ENCODE results near the gene DUS2. TPM values are rescaled to one million over a fixed set of nuclear protein-coding genes. Genes with fewer than 3 reads are reported as not detected.
"Not testable (repeated sequence)": the region's sequence is repeated elsewhere in the genome, so short reads cannot be mapped to it uniquely, and the experiment has no call there.

The DUS2 gene
- total RNA-seq, 1 donor from 2014 or later, result 10.9 TPM

DNA sequence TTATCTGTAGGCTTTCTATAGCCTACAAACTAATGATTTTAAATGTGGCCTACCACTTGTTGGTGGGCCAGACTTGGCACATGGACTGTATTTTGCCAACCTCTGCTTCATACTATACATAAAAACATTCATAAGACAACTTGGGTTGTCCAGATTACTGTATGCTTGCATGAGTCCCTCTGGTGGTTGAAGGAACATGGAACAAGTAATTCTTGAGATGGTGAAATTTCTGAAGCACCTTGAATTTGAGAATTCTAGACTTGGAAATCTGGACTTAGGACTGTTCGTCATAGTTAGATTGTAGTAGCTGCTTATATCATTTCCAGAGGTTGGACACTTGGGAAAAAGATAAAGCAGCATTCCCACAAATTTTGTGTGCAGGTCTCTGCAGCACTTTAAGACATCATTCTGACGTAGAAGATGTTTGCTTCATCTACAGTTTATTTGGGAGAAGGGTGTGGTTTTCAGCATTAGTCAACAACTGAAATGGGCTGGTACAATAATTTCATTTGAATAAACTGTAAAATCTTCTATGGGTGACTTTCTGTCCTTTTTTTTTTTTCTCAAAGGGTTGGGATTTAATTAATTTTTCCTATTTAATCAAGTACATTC is 93.3 kb downstream of the DUS2 start:
- DNase-seq (ENCODE audit: extremely low read depth, low read depth, low spot score), result no peak

DNA sequence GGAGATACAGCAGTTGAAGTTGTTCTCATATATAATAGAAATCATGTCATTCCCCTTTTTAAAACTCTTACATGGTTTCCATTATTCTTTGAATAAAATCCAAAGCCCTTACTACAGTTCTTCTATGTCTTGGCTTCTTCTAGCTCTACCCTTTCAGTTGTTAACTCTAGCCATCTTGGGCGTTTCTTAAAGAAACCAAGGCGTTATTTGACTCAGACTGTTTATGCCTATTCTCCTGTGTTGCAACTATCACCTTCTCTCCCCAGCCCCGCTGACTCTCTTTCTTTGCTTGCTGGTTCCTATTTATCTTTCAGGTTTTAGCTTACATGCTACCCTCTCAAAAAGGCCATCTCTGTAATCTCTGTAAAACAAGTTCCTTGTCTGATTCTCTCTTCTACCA is 94.8 kb downstream of the DUS2 start:
- no peak for DNase-seq (ENCODE audit: extremely low read depth, low read depth, low spot score)

DNA sequence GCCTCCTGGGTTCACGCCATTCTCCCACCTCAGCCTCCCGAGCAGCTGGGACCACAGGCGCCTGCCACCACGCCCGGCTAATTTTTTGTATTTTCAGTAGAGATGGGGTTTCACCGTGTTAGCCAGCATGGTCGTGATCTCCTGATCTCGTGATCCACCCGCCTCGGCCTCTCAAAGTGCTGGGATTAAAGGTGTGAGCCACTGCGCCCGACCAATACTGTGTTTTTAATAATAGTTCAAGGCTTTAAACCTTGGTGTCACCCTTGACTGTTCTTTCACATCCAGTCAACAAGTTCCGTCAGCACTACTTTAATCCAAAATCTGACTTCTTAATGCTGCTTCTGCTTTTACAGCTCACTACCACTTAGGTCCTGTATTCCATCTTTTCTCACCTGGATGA is 95.9 kb downstream of the DUS2 start:
- DNase-seq (ENCODE audit: extremely low read depth, low read depth, low spot score), result not testable (repeated sequence)

DNA sequence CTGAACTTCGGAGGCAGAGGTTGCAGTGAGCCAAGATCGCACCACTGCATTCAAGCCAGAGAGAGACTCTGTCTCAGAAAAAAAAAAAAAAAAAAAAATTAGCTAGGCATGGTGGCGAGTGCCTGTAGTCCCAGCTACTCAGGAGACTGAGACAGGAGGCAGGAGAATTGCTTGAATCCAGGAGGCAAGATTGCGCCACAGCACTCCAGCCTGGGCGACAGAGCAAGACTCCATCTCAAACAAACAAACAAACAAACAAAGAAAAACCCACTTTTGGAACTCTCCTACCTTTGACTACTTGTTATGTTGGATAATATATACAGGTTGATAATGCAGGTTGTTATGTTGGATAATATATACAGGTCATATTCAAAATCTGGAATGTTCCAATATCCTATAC is 97.4 kb downstream of the DUS2 start:
- not testable (repeated sequence) for DNase-seq (ENCODE audit: extremely low read depth, low read depth, low spot score)

DNA sequence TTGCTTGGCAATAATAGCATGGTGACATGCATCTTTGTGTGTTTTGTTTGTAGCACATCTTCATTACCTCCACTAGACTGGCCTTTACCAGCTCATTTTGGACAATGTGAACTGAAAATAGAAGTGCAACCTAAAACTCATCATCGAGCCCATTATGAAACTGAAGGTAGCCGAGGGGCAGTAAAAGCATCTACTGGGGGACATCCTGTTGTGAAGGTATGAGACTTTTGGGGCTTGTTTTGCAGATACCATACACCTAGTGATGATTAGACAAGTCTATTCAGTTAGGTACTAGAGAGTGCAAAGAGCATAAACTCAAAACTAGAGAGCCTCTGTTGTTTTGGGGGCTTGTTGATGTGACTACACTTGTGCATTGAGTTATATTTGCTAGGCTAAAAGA is 103.3 kb downstream of the DUS2 start:
- no peak for DNase-seq (ENCODE audit: extremely low read depth, low read depth, low spot score)

DNA sequence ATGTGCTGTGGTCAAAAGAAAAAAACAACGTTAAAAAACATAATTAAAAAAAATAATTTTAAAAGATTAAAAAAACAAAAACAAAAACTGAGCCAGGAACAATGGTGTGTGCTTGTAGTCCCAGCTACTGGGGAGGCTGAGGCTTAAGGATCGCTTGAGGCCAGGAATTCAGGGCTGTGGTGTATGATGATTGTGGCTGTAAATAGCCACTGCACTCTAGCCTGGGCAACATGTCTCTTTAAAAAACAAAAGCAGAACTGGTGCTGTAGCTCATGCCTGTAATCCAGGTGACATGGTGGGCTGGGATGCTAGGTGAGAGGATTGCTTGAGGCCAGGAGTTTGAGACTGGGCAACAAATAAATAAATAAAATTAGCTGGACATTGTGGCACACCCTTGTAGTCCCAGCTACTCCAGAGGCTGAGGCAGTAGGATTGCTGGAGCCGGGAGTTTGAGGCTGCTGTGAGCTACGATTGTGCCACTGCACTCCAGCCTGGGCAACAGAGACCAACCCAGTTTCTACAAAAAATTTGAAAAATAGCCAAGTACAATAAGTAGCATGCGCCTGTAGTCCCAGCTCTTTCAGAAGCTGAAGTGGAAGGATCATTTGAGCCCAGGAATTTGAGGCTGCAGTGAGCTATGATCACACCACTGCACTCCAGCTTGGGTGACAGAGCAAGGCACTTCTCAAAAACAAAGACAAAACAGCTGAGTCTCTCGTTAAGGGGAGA is 105.7 kb downstream of the DUS2 start:
- DNase-seq (ENCODE audit: extremely low read depth, low read depth, low spot score), result no peak

Other genes starting within 250 kb of the DUS2 start
- 9.2 and 15.5 TPM in 2 replicates for gene RANBP10, start 216.7 kb upstream of the DUS2 start, total RNA-seq
- gene TSNAXIP1, start 216.4 kb upstream of the DUS2 start, total RNA-seq, result 0.39 and 0.88 TPM in 2 replicates
- gene THAP11, start 181.0 kb upstream of the DUS2 start, total RNA-seq, result 30.8 and 36.8 TPM in 2 replicates
- 253 and 269 TPM in 2 replicates for gene NUTF2, start 176.4 kb upstream of the DUS2 start, total RNA-seq
- gene CENPT, start 175.6 kb upstream of the DUS2 start, total RNA-seq, result 46.0 and 48.5 TPM in 2 replicates
- 73.3 and 75.7 TPM in 2 replicates for gene EDC4, start 150.2 kb upstream of the DUS2 start, total RNA-seq
- gene NRN1L, start 138.4 kb upstream of the DUS2 start, total RNA-seq, result 0.76 and 1.3 TPM in 2 replicates
- 22.4 and 36.7 TPM in 2 replicates for gene PSKH1, start 130.0 kb upstream of the DUS2 start, total RNA-seq
- 0.12 and 0.34 TPM in 2 replicates for gene CTRL, start 91.4 kb upstream of the DUS2 start, total RNA-seq
- 70.6 and 77.1 TPM in 2 replicates for gene PSMB10, start 86.4 kb upstream of the DUS2 start, total RNA-seq
- gene LCAT, start 79.2 kb upstream of the DUS2 start, total RNA-seq, result 8.0 and 20.0 TPM in 2 replicates
- 44.6 and 99.8 TPM in 2 replicates for gene SLC12A4, start 54.6 kb upstream of the DUS2 start, total RNA-seq
- not detected in 2 replicates for gene DPEP3, start 42.8 kb upstream of the DUS2 start, total RNA-seq
- 0.23 TPM in 1 of 2 replicates, not detected in the other for gene DPEP2, start 23.8 kb upstream of the DUS2 start, total RNA-seq
- gene DPEP2NB, start 7.4 kb upstream of the DUS2 start, total RNA-seq, result not detected in 2 replicates
- gene DDX28, start 52 bp upstream of the DUS2 start, total RNA-seq, result 5.3 and 7.5 TPM in 2 replicates
- gene NFATC3, start 62.1 kb downstream of the DUS2 start, total RNA-seq, result 17.1 and 22.8 TPM in 2 replicates
- 0.29 and 2.9 TPM in 2 replicates for gene ESRP2, start 212.8 kb downstream of the DUS2 start, total RNA-seq
- gene PLA2G15, start 222.1 kb downstream of the DUS2 start, total RNA-seq, result 46.9 TPM in 2 replicates
- gene SLC7A6, start 241.2 kb downstream of the DUS2 start, total RNA-seq, result 15.8 and 32.6 TPM in 2 replicates

All from glomerular endothelial cell (primary cell).